ENCODE results near the gene ELMOD1.

DNA sequence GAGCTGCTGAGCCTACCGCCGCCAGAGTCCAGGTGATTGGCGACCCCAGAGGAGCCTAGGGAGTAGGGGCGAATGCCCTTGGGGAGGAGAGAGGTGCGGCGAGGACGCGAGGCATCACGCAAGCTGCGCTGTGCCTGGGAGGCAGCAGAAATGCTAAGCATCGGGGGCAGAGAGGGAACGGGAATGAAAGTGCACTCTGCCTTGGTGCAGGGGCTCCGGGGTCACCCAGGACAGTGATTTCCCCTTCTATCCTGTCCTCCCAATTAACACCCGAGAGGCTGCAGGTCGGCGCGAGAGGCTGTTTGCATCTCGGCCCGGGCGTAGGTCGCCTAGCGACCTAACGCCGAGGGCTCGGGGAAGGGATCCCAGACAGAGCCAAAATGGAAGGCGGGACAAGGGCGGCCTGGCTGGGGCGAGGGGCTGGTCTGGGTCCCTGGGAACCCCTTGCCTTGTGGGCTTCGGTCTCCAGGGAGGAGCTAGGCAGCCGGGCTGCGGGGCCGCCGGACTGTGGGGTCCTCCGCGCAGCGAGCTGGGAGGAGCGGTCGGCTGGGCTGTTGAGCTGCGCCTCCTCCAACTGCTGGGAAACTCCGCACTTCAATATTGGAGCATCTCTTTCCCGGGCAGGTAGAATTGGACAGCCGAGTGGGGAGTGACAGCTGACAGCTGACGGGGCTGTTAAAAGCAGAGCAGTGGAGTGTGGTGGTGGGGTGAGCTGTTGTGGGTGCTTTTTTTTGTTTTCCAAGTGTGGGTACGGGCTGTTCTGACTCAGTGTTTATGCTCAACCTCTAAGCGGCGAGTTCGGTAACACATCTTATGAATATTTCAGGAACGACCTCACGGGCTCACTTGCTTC is 657 bp downstream of the ELMOD1 start:
- TF ChIP-seq SIN3A (IDR thresholded peaks at IDR 0.05; ENCODE audit: borderline replicate concordance, insufficient read depth, low read length) (no peak), POLR2AphosphoS5 (IDR thresholded peaks at IDR 0.05; ENCODE audit: low read depth, low read length) (no peak), TAF1 (IDR thresholded peaks at IDR 0.05; ENCODE audit: borderline replicate concordance, insufficient read depth, low read length) (no peak)
